Ramos (cell line): Measurements from ENCODE around the gene GLI1.
"Not testable (repeated sequence)": the region's sequence is repeated elsewhere in the genome, so short reads cannot be mapped to it uniquely, and the experiment has no call there.

Source experiments
- in situ Hi-C: fragments of 300-500 bp; cut with MboI; formaldehyde crosslinking; loops from one replicate; pipeline ENCODE4 v1.14.3; 2022; ENCODE audit warnings: low sequenced_read_pairs; ENCODE audit not compliant: unreplicated experiment

Gene GLI1

GRCh38 chr12:57439762-57440266 lies 19.8 kb upstream of the GLI1 start:
- in situ Hi-C loops = no loop called here

- in situ Hi-C loops = not testable (repeated sequence)
Observed at GRCh38 chr12:57441393-57441792, 18.2 kb upstream of the GLI1 start.

GRCh38 chr12:57441846-57442427 lies 17.6 kb upstream of the GLI1 start:
- in situ Hi-C loops = no loop called here

GRCh38 chr12:57444337-57444736 lies 15.2 kb upstream of the GLI1 start:
- in situ Hi-C loops = not testable (repeated sequence)

- in situ Hi-C loops = no loop called here
Observed at GRCh38 chr12:57444744-57445143, 14.8 kb upstream of the GLI1 start.

- in situ Hi-C loops = no loop called here
Observed at GRCh38 chr12:57446292-57446960, 13.2 kb upstream of the GLI1 start.

GRCh38 chr12:57448669-57449068 lies 10.9 kb upstream of the GLI1 start:
- in situ Hi-C loops = no loop called here

GRCh38 chr12:57449375-57449774 lies 10.2 kb upstream of the GLI1 start:
- in situ Hi-C loops = no loop called here

GRCh38 chr12:57450057-57450456 lies 9.5 kb upstream of the GLI1 start:
- in situ Hi-C loops = loop anchor here (25.0 kb wide), 1 partner anchor 213 kb away; the partner anchor contains the start of gene SHMT2

GRCh38 chr12:57451233-57451778 lies 8.3 kb upstream of the GLI1 start:
- in situ Hi-C loops = loop anchor here (25.0 kb wide), 1 partner anchor 214 kb away; the partner anchor contains the start of gene SHMT2

- in situ Hi-C loops = loop anchor here (25.0 kb wide), 1 partner anchor 215 kb away; the partner anchor contains the start of gene SHMT2
Observed at GRCh38 chr12:57452181-57452936, 7.2 kb upstream of the GLI1 start.

- in situ Hi-C loops = loop anchor here (25.0 kb wide), 1 partner anchor 216 kb away; the partner anchor contains the start of gene SHMT2
Observed at GRCh38 chr12:57452937-57453509, 6.6 kb upstream of the GLI1 start.

GRCh38 chr12:57454213-57454565 lies 5.4 kb upstream of the GLI1 start:
- in situ Hi-C loops = loop anchor here (25.0 kb wide), 1 partner anchor 217 kb away; the partner anchor contains the start of gene SHMT2

- in situ Hi-C loops = loop anchor here (25.0 kb wide), 1 partner anchor 217 kb away; the partner anchor contains the start of gene SHMT2
Observed at GRCh38 chr12:57454566-57455373, 4.8 kb upstream of the GLI1 start, which contains the start of gene INHBE. Gene INHBE (plus strand): TSS chr12:57455307. CDS start chr12:57455537, 230 bp downstream.

GRCh38 chr12:57455374-57456144 lies 4.0 kb upstream of the GLI1 start:
- in situ Hi-C loops = loop anchor here (25.0 kb wide), 1 partner anchor 218 kb away; the partner anchor contains the start of gene SHMT2

- in situ Hi-C loops = loop anchor here (25.0 kb wide), 1 partner anchor 219 kb away; the partner anchor contains the start of gene SHMT2
Observed at GRCh38 chr12:57456145-57456700, 3.4 kb upstream of the GLI1 start.

GRCh38 chr12:57456737-57457490 lies 2.7 kb upstream of the GLI1 start:
- in situ Hi-C loops = loop anchor here (25.0 kb wide), 1 partner anchor 220 kb away; the partner anchor contains the start of gene SHMT2
